GM23338 (cell line): ENCODE data around the gene MEGF10. TPM values are rescaled to one million over a fixed set of nuclear protein-coding genes. Genes with fewer than 3 reads are reported as not detected.

Experiments
- ATAC-seq: fragments of 200-7000 bp; cut with Tn5 transposase; 3 replicates; pipeline ENCODE4 v1.9.1; 2020
- DNase-seq: peaks from one replicate; pipeline ENCODE4 v3.0.0-alpha.2; 2015; ENCODE audit warnings: low spot score
- H2AFZ ChIP-seq: fragments of 200-600 bp; sonication (generic); 2 replicates; pipeline ENCODE4 v1.8.0; 2016; ENCODE audit warnings: antibody characterized with exemption, mild to moderate bottlenecking, moderate library complexity
- H3F3A ChIP-seq: fragments of 200-600 bp; sonication (generic); replicated peaks from 2 replicates; pipeline ENCODE4 v1.8.0; 2017; ENCODE audit warnings: antibody characterized with exemption, mixed run types, low read depth
- H3K27ac ChIP-seq: fragments of 200-600 bp; sonication (generic); 2 replicates; pipeline ENCODE4 v1.6.1; 2016; ENCODE audit warnings: low read depth
- H3K27me3 ChIP-seq: fragments of 200-600 bp; sonication (generic); 2 replicates; pipeline ENCODE4 v1.8.0; 2016; ENCODE audit warnings: mild to moderate bottlenecking, mixed run types, moderate library complexity; ENCODE audit not compliant: insufficient read depth
- H3K36me3 ChIP-seq: fragments of 200-600 bp; sonication (generic); 2 replicates; pipeline ENCODE4 v1.8.0; 2016; ENCODE audit warnings: mild to moderate bottlenecking; ENCODE audit not compliant: insufficient read depth
- H3K4me1 ChIP-seq: fragments of 200-600 bp; sonication (generic); 2 replicates; pipeline ENCODE4 v1.8.0; 2016; ENCODE audit warnings: mild to moderate bottlenecking, moderate library complexity; ENCODE audit not compliant: insufficient read depth
- H3K4me2 ChIP-seq: fragments of 200-600 bp; sonication (generic); 2 replicates; pipeline ENCODE4 v1.7.1; 2017; ENCODE audit warnings: mixed run types
- H3K4me3 ChIP-seq: fragments of 200-600 bp; sonication (generic); 2 replicates; pipeline ENCODE4 v1.6.1; 2016; ENCODE audit warnings: mixed run types
- H3K79me2 ChIP-seq: fragments of 200-600 bp; sonication (generic); replicated peaks from 2 replicates; pipeline ENCODE4 v1.8.0; 2017; ENCODE audit warnings: mild to moderate bottlenecking; ENCODE audit not compliant: insufficient read depth
- H3K9me2 ChIP-seq: fragments of 200-600 bp; sonication (generic); 2 replicates; pipeline ENCODE4 v1.8.0; 2017; ENCODE audit not compliant: insufficient read depth
- H4K20me1 ChIP-seq: fragments of 200-600 bp; sonication (generic); replicated peaks from 2 replicates; pipeline ENCODE4 v1.8.0; 2017; ENCODE audit warnings: mild to moderate bottlenecking; ENCODE audit not compliant: insufficient read depth
- H3K27ac Mint-ChIP-seq: 2 replicates; pipeline ENCODE4 v1.8.0; 2020; ENCODE audit warnings: inconsistent platforms, mild to moderate bottlenecking, moderate library complexity, mixed read lengths
- H3K27me3 Mint-ChIP-seq: 3 replicates; pipeline ENCODE4 v1.8.0; 2022; ENCODE audit warnings: low read depth, mild to moderate bottlenecking, moderate library complexity, mixed read lengths, inconsistent platforms; ENCODE audit not compliant: insufficient read depth, poor library complexity
- H3K36me3 Mint-ChIP-seq: 3 replicates; pipeline ENCODE4 v1.8.0; 2021; ENCODE audit warnings: low read depth, mild to moderate bottlenecking, inconsistent platforms, moderate library complexity, mixed read lengths
- H3K4me1 Mint-ChIP-seq: 3 replicates; pipeline ENCODE4 v1.8.0; 2020; ENCODE audit warnings: mild to moderate bottlenecking, inconsistent platforms, mixed read lengths
- H3K4me3 Mint-ChIP-seq: 3 replicates; pipeline ENCODE4 v1.8.0; 2021; ENCODE audit warnings: moderate library complexity, mild to moderate bottlenecking, inconsistent platforms, mixed read lengths
- H3K9me3 Mint-ChIP-seq: 3 replicates; pipeline ENCODE4 v1.8.0; 2020; ENCODE audit warnings: moderate library complexity, mild to moderate bottlenecking, inconsistent platforms, mixed read lengths
- CREB1 ChIP-seq: fragments of 250-450 bp; sonication (Bioruptor Pico); IDR thresholded peaks from 2 replicates; pipeline ENCODE4 v1.5.0; 2020; ENCODE audit warnings: low read depth, mild to moderate bottlenecking, moderate library complexity
- EZH2 ChIP-seq: fragments of 200-600 bp; sonication (generic); IDR thresholded peaks from one replicate; pipeline ENCODE4 v1.8.0; 2017; ENCODE audit warnings: antibody characterized with exemption, mild to moderate bottlenecking, low read depth; ENCODE audit not compliant: unreplicated experiment
- EZH2phosphoT487 ChIP-seq: fragments of 200-600 bp; sonication (generic); IDR thresholded peaks from one replicate; pipeline ENCODE4 v1.8.1; 2018; ENCODE audit warnings: antibody characterized with exemption; ENCODE audit not compliant: unreplicated experiment
- JUNB ChIP-seq: IDR thresholded peaks from one replicate; pipeline ENCODE4 v1.6.1; 2016; ENCODE audit warnings: antibody characterized with exemption; ENCODE audit not compliant: unreplicated experiment
- NANOG ChIP-seq: IDR thresholded peaks from 2 replicates; pipeline ENCODE4 v1.6.1; 2016; ENCODE audit warnings: antibody characterized with exemption, borderline replicate concordance
- STAT1 ChIP-seq: IDR thresholded peaks from one replicate; pipeline ENCODE4 v1.6.1; 2016; ENCODE audit warnings: antibody characterized with exemption; ENCODE audit not compliant: unreplicated experiment
- ZNF114 ChIP-seq: fragments of 250-450 bp; sonication (Bioruptor Pico); IDR thresholded peaks from 2 replicates; pipeline ENCODE4 v1.5.0; 2020; ENCODE audit warnings: mild to moderate bottlenecking, moderate library complexity
- ZNF331 ChIP-seq: fragments of 250-450 bp; sonication (Bioruptor Pico); IDR thresholded peaks from 2 replicates; pipeline ENCODE4 v1.5.0; 2020; ENCODE audit warnings: low read depth, mild to moderate bottlenecking, moderate library complexity
- polyA plus RNA-seq: library from polyadenylated mRNA; unstranded; fragments of >200 nt; fragmentation: Nextera tagmentation; extraction: Ambion mirVana; gene quantifications from 2 replicates; pipeline ENCODE4 v1.2.1, GENCODE V29; 2016
- total RNA-seq: library from RNA; depleted of rRNA; stranded (reverse); fragments of >200 nt; shearing (Covaris generic); gene quantifications from 2 replicates; pipeline ENCODE4 v1.2.3, GENCODE V29; 2014
- TF ChIP-seq, protein P1 (sequence below): IDR thresholded peaks from one replicate; pipeline ENCODE4 v1.6.1; 2018; ENCODE audit warnings: antibody characterized with exemption; ENCODE audit not compliant: unreplicated experiment
- TF ChIP-seq, protein P2 (sequence below), 2 experiments: fragments of 200-600 bp in 1 of 2; sonication (generic) in 1 of 2; conservative IDR thresholded peaks; 2 replicates each; pipeline versions ENCODE4 v1.5.1 to v1.6.1; 2016 to 2017; ENCODE audit warnings: antibody characterized with exemption in 2 of 2, low read depth in 2 of 2, mild to moderate bottlenecking in 2 of 2, moderate library complexity in 1 of 2
- TF ChIP-seq, protein P3 (sequence below): IDR thresholded peaks from 2 replicates; pipeline ENCODE4 v1.6.1; 2016; ENCODE audit warnings: antibody characterized with exemption

MEGF10 gene
- total and polyA plus RNA-seq, 2 experiments from 2014 or later: 4.5 to 28.3 TPM

DNA sequence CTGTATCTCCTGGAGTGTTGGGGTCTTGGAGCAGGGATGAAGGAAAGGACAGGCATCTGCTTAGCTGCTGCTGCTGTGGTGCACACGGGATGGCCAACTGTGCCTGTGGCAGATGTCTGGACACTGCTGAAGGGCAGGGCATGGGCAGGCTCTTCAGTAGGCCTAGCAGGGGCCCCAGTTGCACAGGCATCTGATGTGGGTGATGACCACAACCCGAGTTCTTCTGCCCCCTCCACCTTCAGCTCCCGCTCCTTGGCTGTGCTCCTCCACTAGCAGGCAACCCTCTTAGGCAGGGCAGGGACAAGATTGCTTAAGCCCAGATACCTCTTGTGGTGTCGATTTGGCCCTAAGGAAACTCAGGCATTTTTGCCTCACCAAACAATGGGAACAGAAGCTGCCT, 9.0 kb upstream of the MEGF10 start (continued):
- TF ChIP-seq, protein P1, sequence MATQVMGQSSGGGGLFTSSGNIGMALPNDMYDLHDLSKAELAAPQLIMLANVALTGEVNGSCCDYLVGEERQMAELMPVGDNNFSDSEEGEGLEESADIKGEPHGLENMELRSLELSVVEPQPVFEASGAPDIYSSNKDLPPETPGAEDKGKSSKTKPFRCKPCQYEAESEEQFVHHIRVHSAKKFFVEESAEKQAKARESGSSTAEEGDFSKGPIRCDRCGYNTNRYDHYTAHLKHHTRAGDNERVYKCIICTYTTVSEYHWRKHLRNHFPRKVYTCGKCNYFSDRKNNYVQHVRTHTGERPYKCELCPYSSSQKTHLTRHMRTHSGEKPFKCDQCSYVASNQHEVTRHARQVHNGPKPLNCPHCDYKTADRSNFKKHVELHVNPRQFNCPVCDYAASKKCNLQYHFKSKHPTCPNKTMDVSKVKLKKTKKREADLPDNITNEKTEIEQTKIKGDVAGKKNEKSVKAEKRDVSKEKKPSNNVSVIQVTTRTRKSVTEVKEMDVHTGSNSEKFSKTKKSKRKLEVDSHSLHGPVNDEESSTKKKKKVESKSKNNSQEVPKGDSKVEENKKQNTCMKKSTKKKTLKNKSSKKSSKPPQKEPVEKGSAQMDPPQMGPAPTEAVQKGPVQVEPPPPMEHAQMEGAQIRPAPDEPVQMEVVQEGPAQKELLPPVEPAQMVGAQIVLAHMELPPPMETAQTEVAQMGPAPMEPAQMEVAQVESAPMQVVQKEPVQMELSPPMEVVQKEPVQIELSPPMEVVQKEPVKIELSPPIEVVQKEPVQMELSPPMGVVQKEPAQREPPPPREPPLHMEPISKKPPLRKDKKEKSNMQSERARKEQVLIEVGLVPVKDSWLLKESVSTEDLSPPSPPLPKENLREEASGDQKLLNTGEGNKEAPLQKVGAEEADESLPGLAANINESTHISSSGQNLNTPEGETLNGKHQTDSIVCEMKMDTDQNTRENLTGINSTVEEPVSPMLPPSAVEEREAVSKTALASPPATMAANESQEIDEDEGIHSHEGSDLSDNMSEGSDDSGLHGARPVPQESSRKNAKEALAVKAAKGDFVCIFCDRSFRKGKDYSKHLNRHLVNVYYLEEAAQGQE: no peak
- TF ChIP-seq EZH2phosphoT487 (no peak), ZNF331 (CRISPR knock-in tag) (no peak), EZH2 (no peak), CREB1 (no peak)
- TF ChIP-seq, protein P2, sequence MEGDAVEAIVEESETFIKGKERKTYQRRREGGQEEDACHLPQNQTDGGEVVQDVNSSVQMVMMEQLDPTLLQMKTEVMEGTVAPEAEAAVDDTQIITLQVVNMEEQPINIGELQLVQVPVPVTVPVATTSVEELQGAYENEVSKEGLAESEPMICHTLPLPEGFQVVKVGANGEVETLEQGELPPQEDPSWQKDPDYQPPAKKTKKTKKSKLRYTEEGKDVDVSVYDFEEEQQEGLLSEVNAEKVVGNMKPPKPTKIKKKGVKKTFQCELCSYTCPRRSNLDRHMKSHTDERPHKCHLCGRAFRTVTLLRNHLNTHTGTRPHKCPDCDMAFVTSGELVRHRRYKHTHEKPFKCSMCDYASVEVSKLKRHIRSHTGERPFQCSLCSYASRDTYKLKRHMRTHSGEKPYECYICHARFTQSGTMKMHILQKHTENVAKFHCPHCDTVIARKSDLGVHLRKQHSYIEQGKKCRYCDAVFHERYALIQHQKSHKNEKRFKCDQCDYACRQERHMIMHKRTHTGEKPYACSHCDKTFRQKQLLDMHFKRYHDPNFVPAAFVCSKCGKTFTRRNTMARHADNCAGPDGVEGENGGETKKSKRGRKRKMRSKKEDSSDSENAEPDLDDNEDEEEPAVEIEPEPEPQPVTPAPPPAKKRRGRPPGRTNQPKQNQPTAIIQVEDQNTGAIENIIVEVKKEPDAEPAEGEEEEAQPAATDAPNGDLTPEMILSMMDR (conservative IDR thresholded peaks at IDR 0.05; ENCODE audit: low read depth in 2 of 2): no peak

DNA sequence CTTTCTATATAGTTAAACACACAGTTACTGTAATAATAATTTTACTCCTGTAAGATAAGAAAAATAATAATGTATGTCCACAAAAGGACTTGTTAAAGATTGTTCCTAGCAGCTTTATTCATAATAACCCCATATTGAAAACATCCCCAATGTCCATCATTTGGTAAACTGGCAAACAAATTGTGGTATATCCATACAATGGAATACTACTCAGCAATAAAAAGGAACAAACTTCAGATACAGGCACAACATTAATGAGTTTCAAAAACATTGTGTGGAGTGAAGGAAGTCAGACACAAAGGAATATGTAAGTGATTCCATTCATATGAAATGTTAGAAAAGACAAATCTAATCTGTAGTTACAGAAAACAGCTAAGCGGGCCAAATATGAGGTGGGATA, 1.9 kb upstream of the MEGF10 start:
- Histone ChIP-seq H3K4me2 (no peak overlapping the region), H3K79me2 (peaks cover 23% of the 10 kb centered on the region), H3F3A (0 out of 2 replicates have a peak, but pooled peaks cover 11% of the 10 kb centered on the region), H3K27me3 (no peaks in the 10 kb centered on the region), H3K4me3 (no peak overlapping the region), H4K20me1 (no peaks in the 10 kb centered on the region), H3K9me2 (no peaks in the 10 kb centered on the region), H3K27ac (no peak overlapping the region), H3K36me3 (no peaks in the 10 kb centered on the region), H2AFZ (no peak overlapping the region), H3K4me1 (peaks cover 20% of the 10 kb centered on the region)
- ATAC-seq (no peak), DNase-seq (no peak)
- peaks cover 19% of the 10 kb centered on the region for H3K4me1 Mint-ChIP-seq
- H3K9me3 Mint-ChIP-seq: peaks cover 11% of the 10 kb centered on the region
- H3K4me3 Mint-ChIP-seq: no peak overlapping the region; the same call in 2 of the 3 replicates
- H3K27me3 Mint-ChIP-seq: peaks cover 13% of the 10 kb centered on the region
- peaks cover 15% of the 10 kb centered on the region for H3K36me3 Mint-ChIP-seq
- H3K27ac Mint-ChIP-seq: no peak overlapping the region
- no peak for TF ChIP-seq CREB1
- TF ChIP-seq NANOG: no peak
- TF ChIP-seq, protein P1: no peak
- TF ChIP-seq, protein P2 (conservative IDR thresholded peaks at IDR 0.05; ENCODE audit: low read depth in 2 of 2): no peak
- no peak for TF ChIP-seq JUNB
- no peak for TF ChIP-seq EZH2
- TF ChIP-seq ZNF114 (CRISPR knock-in tag): no peak
- TF ChIP-seq STAT1: no peak
- TF ChIP-seq, protein P3, sequence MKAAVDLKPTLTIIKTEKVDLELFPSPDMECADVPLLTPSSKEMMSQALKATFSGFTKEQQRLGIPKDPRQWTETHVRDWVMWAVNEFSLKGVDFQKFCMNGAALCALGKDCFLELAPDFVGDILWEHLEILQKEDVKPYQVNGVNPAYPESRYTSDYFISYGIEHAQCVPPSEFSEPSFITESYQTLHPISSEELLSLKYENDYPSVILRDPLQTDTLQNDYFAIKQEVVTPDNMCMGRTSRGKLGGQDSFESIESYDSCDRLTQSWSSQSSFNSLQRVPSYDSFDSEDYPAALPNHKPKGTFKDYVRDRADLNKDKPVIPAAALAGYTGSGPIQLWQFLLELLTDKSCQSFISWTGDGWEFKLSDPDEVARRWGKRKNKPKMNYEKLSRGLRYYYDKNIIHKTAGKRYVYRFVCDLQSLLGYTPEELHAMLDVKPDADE: no peak
- TF ChIP-seq EZH2phosphoT487: no peak
- TF ChIP-seq ZNF331 (CRISPR knock-in tag): no peak
